NCI-H526 (cell line): ENCODE data around the gene ADAMTSL5.
"Not testable (repeated sequence)": the region's sequence is repeated elsewhere in the genome, so short reads cannot be mapped to it uniquely, and the experiment has no call there.

Source experiments
- DNase-seq, 2 experiments: peaks; one replicate each; lab custom pipeline; 2025; lab: John Stamatoyannopoulos, UW

ADAMTSL5 gene

GRCh38 chr19:1530856-1531255 is 18.0 kb upstream of the ADAMTSL5 start:
- not testable (repeated sequence) for DNase-seq

- DNase-seq: no peak
Measured at GRCh38 chr19:1529430-1529816, 16.6 kb upstream of the ADAMTSL5 start.

- no peak for DNase-seq
Measured at GRCh38 chr19:1528596-1529429, 16.0 kb upstream of the ADAMTSL5 start.

GRCh38 chr19:1527650-1528309 is 15.0 kb upstream of the ADAMTSL5 start:
- DNase-seq: no peak

- DNase-seq: no peak
Measured at GRCh38 chr19:1526979-1527649, 14.3 kb upstream of the ADAMTSL5 start.

GRCh38 chr19:1526066-1526778 is 13.4 kb upstream of the ADAMTSL5 start:
- DNase-seq: no peak

GRCh38 chr19:1525343-1525742 is 12.5 kb upstream of the ADAMTSL5 start:
- no peak for DNase-seq

- DNase-seq: no peak
Measured at GRCh38 chr19:1524972-1525325, 12.1 kb upstream of the ADAMTSL5 start.

- no peak for DNase-seq
Measured at GRCh38 chr19:1524287-1524971, 11.6 kb upstream of the ADAMTSL5 start.

GRCh38 chr19:1523412-1524286 is 10.8 kb upstream of the ADAMTSL5 start, which contains the start of gene PLK5:
TSS of gene PLK5 (plus strand) at chr19:1524077. CDS start at chr19:1526997, 2,920 bp downstream.
- DNase-seq: no peak

GRCh38 chr19:1522838-1523237 is 10.0 kb upstream of the ADAMTSL5 start:
- DNase-seq: no peak

GRCh38 chr19:1522061-1522460 is 9.2 kb upstream of the ADAMTSL5 start:
- no peak for DNase-seq

- DNase-seq: no peak
Measured at GRCh38 chr19:1521636-1522035, 8.8 kb upstream of the ADAMTSL5 start.

GRCh38 chr19:1520203-1520780 is 7.5 kb upstream of the ADAMTSL5 start:
- no peak for DNase-seq

- not testable (repeated sequence) for DNase-seq
Measured at GRCh38 chr19:1519802-1520201, 7.0 kb upstream of the ADAMTSL5 start.

GRCh38 chr19:1518471-1518870 is 5.7 kb upstream of the ADAMTSL5 start:
- no peak for DNase-seq

GRCh38 chr19:1516395-1516753 is 3.6 kb upstream of the ADAMTSL5 start:
- DNase-seq: peak; percentile 9 to 41

GRCh38 chr19:1514986-1515721 is 2.3 kb upstream of the ADAMTSL5 start:
- no peak for DNase-seq

- DNase-seq: no peak
Measured at GRCh38 chr19:1514295-1514661, 1.5 kb upstream of the ADAMTSL5 start.
